WTC11 (cell line): Measurements from ENCODE around the gene ERC1. TPM values are rescaled to one million over a fixed set of nuclear protein-coding genes. Genes with fewer than 3 reads are reported as not detected.

Experiments used
- ATAC-seq: fragments of 200-7000 bp; cut with Tn5 transposase; 2 replicates; pipeline ENCODE4 v1.10.0; 2021; ENCODE audit warnings: mild to moderate bottlenecking, moderate library complexity
- CTCF ChIA-PET: fragments of 300-600 bp; sonication (Branson Sonifier 250); formaldehyde crosslinking; loops from one replicate; lab custom pipeline; 2021; ENCODE audit warnings: antibody characterized with exemption; lab: Charles Lee
- POLR2A ChIA-PET: fragments of 350-600 bp; sonication (Branson Sonifier 250); formaldehyde crosslinking; loops from one replicate; lab custom pipeline; 2021; ENCODE audit warnings: antibody characterized with exemption; lab: Charles Lee
- DNase-seq: peaks from one replicate; pipeline ENCODE4 v3.0.0; 2021; ENCODE audit warnings: low spot score
- H3K27ac Mint-ChIP-seq: 2 replicates; pipeline ENCODE4 v1.8.0; 2021; ENCODE audit warnings: mixed read lengths
- H3K27me3 Mint-ChIP-seq: 2 replicates; pipeline ENCODE4 v1.8.0; 2021; ENCODE audit warnings: low read depth, mild to moderate bottlenecking, moderate library complexity, mixed read lengths
- H3K36me3 Mint-ChIP-seq: 2 replicates; pipeline ENCODE4 v1.8.0; 2021; ENCODE audit warnings: mixed read lengths
- H3K4me1 Mint-ChIP-seq: 2 replicates; pipeline ENCODE4 v1.8.0; 2022; ENCODE audit warnings: mixed read lengths
- H3K4me3 Mint-ChIP-seq: 2 replicates; pipeline ENCODE4 v1.8.0; 2021; ENCODE audit warnings: mild to moderate bottlenecking, moderate library complexity, mixed read lengths
- H3K9me3 Mint-ChIP-seq: 2 replicates; pipeline ENCODE4 v1.8.0; 2021; ENCODE audit warnings: mixed read lengths
- CBFB ChIP-seq: sonication (generic); formaldehyde crosslinking; IDR thresholded peaks from 2 replicates; pipeline ENCODE4 v1.8.1; 2022; ENCODE audit warnings: mild to moderate bottlenecking, low read depth, missing genetic modification reagents
- CREM ChIP-seq: sonication (generic); formaldehyde crosslinking; IDR thresholded peaks from 2 replicates; pipeline ENCODE4 v1.8.1; 2022; ENCODE audit warnings: mild to moderate bottlenecking, missing genetic modification reagents, moderate library complexity
- ELF4 ChIP-seq: sonication (generic); formaldehyde crosslinking; IDR thresholded peaks from 2 replicates; pipeline ENCODE4 v1.8.1; 2022; ENCODE audit warnings: low read depth, mild to moderate bottlenecking, moderate library complexity, missing genetic modification reagents
- ESRRA ChIP-seq: sonication (generic); formaldehyde crosslinking; IDR thresholded peaks from 2 replicates; pipeline ENCODE4 v1.8.1; 2022; ENCODE audit warnings: mild to moderate bottlenecking, missing genetic modification reagents, borderline replicate concordance
- FOXK1 ChIP-seq: sonication (generic); formaldehyde crosslinking; IDR thresholded peaks from 2 replicates; pipeline ENCODE4 v1.8.0; 2022; ENCODE audit warnings: mild to moderate bottlenecking, moderate library complexity, missing genetic modification reagents
- GABPB1 ChIP-seq: sonication (generic); formaldehyde crosslinking; IDR thresholded peaks from 2 replicates; pipeline ENCODE4 v1.8.1; 2023; ENCODE audit warnings: mild to moderate bottlenecking, missing genetic modification reagents
- MLX ChIP-seq: sonication (generic); formaldehyde crosslinking; IDR thresholded peaks from 2 replicates; pipeline ENCODE4 v1.8.1; 2023; ENCODE audit warnings: mild to moderate bottlenecking, missing genetic modification reagents, moderate library complexity
- NFATC4 ChIP-seq: fragments of 250-450 bp; sonication (Bioruptor Pico); IDR thresholded peaks from 2 replicates; pipeline ENCODE4 v1.9.0; 2021; ENCODE audit warnings: mild to moderate bottlenecking
- NR1H2 ChIP-seq: sonication (generic); formaldehyde crosslinking; IDR thresholded peaks from 2 replicates; pipeline ENCODE4 v1.9.0; 2021; ENCODE audit warnings: mild to moderate bottlenecking, moderate library complexity, missing genetic modification reagents
- PRRX2 ChIP-seq: fragments of 250-450 bp; sonication (Bioruptor Pico); IDR thresholded peaks from 2 replicates; pipeline ENCODE4 v1.8.0; 2021; ENCODE audit warnings: mild to moderate bottlenecking
- SMAD4 ChIP-seq: sonication (generic); formaldehyde crosslinking; IDR thresholded peaks from 2 replicates; pipeline ENCODE4 v1.8.0; 2022; ENCODE audit warnings: mild to moderate bottlenecking, missing genetic modification reagents
- ZNF121 ChIP-seq: sonication (generic); formaldehyde crosslinking; IDR thresholded peaks from 2 replicates; pipeline ENCODE4 v1.8.0; 2023; ENCODE audit warnings: missing genetic modification reagents
- ZNF317 ChIP-seq: sonication (generic); formaldehyde crosslinking; IDR thresholded peaks from 2 replicates; pipeline ENCODE4 v1.8.1; 2023; ENCODE audit warnings: low read depth, mild to moderate bottlenecking, moderate library complexity, missing genetic modification reagents, borderline replicate concordance
- ZNF396 ChIP-seq: fragments of 250-450 bp; sonication (Bioruptor Pico); IDR thresholded peaks from 2 replicates; pipeline ENCODE4 v1.8.0; 2021; ENCODE audit warnings: mild to moderate bottlenecking, moderate library complexity, borderline replicate concordance
- ZNF423 ChIP-seq: fragments of 250-450 bp; sonication (Bioruptor Pico); IDR thresholded peaks from 2 replicates; pipeline ENCODE4 v2.1.2; 2022; ENCODE audit warnings: mild to moderate bottlenecking, moderate library complexity
- total RNA-seq: library from RNA; stranded (reverse); gene quantifications from 3 replicates; pipeline ENCODE4 v1.2.3, GENCODE V29; 2021
- TF ChIP-seq, protein P1 (sequence below): sonication (generic); formaldehyde crosslinking; IDR thresholded peaks from 2 replicates; pipeline ENCODE4 v1.8.1; 2023; ENCODE audit warnings: mild to moderate bottlenecking, missing genetic modification reagents, moderate library complexity
- TF ChIP-seq, protein P2 (sequence below): sonication (generic); formaldehyde crosslinking; IDR thresholded peaks from 2 replicates; pipeline ENCODE4 v1.8.1; 2022; ENCODE audit warnings: mild to moderate bottlenecking, missing genetic modification reagents, moderate library complexity, borderline replicate concordance
- TF ChIP-seq, protein P3 (sequence below): sonication (generic); formaldehyde crosslinking; IDR thresholded peaks from 2 replicates; pipeline ENCODE4 v1.8.1; 2022; ENCODE audit warnings: mild to moderate bottlenecking, moderate library complexity, missing genetic modification reagents
- TF ChIP-seq, protein P4 (sequence below): fragments of 250-450 bp; sonication (Bioruptor Pico); IDR thresholded peaks from 2 replicates; pipeline ENCODE4 v1.9.0; 2021; ENCODE audit warnings: moderate library complexity, mild to moderate bottlenecking, inconsistent platforms, borderline replicate concordance
- TF ChIP-seq, protein P5 (sequence below): sonication (generic); formaldehyde crosslinking; conservative IDR thresholded peaks from 2 replicates; pipeline ENCODE4 v1.8.1; 2022; ENCODE audit warnings: mild to moderate bottlenecking, missing genetic modification reagents
- TF ChIP-seq, protein P6 (sequence below): fragments of 250-450 bp; sonication (Bioruptor Pico); IDR thresholded peaks from 2 replicates; pipeline ENCODE4 v1.8.0; 2021; ENCODE audit warnings: mild to moderate bottlenecking
- TF ChIP-seq, protein P7 (sequence below): sonication (generic); formaldehyde crosslinking; IDR thresholded peaks from 2 replicates; pipeline ENCODE4 v1.8.1; 2023; ENCODE audit warnings: mild to moderate bottlenecking, missing genetic modification reagents

Gene ERC1
- total RNA-seq, 1 experiment from 2014 or later: 47.5 TPM

DNA sequence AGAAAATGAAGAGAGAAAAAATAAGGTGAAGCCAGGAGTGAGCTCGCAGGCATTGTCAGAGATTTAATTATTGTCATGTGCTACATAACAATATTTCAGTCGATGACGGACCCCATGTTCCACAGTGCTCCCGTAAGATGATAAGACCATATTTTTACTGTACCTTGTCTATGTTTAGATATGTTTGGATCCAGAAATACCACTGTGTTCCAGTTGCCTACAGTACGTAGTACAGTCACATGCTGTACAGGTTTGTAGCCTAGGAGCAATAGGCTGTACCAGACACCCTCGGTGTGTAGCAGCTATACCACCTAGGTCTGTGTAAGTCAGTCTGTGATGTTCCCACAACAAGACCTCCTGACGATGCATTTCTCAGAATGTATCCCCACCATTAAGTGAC, 465.9 kb downstream of the ERC1 start (continued):
- TF ChIP-seq ZNF396: no peak
- TF ChIP-seq NR1H2: no peak
- no peak for TF ChIP-seq ZNF317 (CRISPR knock-in tag)
- TF ChIP-seq, protein P1, sequence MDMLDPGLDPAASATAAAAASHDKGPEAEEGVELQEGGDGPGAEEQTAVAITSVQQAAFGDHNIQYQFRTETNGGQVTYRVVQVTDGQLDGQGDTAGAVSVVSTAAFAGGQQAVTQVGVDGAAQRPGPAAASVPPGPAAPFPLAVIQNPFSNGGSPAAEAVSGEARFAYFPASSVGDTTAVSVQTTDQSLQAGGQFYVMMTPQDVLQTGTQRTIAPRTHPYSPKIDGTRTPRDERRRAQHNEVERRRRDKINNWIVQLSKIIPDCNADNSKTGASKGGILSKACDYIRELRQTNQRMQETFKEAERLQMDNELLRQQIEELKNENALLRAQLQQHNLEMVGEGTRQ (CRISPR knock-in tag): no peak
- no peak for TF ChIP-seq NFATC4 (CRISPR knock-in tag)

- no peak for ATAC-seq
Observed at GRCh38 chr12:1457901-1458300, 466.9 kb downstream of the ERC1 start.

More at GRCh38 chr12:1457901-1458300, 466.9 kb downstream of the ERC1 start:
- H3K27me3 Mint-ChIP-seq: no peaks in the 10 kb centered on the region
- POLR2A ChIA-PET: no interaction called here
- no peak overlapping the region for H3K4me3 Mint-ChIP-seq
- TF ChIP-seq, protein P2, sequence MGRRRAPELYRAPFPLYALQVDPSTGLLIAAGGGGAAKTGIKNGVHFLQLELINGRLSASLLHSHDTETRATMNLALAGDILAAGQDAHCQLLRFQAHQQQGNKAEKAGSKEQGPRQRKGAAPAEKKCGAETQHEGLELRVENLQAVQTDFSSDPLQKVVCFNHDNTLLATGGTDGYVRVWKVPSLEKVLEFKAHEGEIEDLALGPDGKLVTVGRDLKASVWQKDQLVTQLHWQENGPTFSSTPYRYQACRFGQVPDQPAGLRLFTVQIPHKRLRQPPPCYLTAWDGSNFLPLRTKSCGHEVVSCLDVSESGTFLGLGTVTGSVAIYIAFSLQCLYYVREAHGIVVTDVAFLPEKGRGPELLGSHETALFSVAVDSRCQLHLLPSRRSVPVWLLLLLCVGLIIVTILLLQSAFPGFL: no peak
- TF ChIP-seq ZNF317 (CRISPR knock-in tag) (no peak), MLX (CRISPR knock-in tag) (no peak), ESRRA (CRISPR knock-in tag) (no peak), ELF4 (CRISPR knock-in tag) (no peak), SMAD4 (CRISPR knock-in tag) (no peak), CREM (CRISPR knock-in tag) (no peak), ZNF423 (no peak), ZNF121 (CRISPR knock-in tag) (no peak), CBFB (CRISPR knock-in tag) (no peak), PRRX2 (CRISPR knock-in tag) (no peak), FOXK1 (no peak), GABPB1 (CRISPR knock-in tag) (no peak)
- TF ChIP-seq, protein P3, sequence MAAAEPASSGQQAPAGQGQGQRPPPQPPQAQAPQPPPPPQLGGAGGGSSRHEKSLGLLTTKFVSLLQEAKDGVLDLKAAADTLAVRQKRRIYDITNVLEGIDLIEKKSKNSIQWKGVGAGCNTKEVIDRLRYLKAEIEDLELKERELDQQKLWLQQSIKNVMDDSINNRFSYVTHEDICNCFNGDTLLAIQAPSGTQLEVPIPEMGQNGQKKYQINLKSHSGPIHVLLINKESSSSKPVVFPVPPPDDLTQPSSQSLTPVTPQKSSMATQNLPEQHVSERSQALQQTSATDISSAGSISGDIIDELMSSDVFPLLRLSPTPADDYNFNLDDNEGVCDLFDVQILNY (CRISPR knock-in tag): no peak
- TF ChIP-seq, protein P4, sequence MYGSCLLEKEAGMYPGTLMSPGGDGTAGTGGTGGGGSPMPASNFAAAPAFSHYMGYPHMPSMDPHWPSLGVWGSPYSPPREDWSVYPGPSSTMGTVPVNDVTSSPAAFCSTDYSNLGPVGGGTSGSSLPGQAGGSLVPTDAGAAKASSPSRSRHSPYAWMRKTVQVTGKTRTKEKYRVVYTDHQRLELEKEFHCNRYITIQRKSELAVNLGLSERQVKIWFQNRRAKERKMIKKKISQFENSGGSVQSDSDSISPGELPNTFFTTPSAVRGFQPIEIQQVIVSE: no peak
- TF ChIP-seq, protein P5, sequence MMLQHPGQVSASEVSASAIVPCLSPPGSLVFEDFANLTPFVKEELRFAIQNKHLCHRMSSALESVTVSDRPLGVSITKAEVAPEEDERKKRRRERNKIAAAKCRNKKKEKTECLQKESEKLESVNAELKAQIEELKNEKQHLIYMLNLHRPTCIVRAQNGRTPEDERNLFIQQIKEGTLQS (CRISPR knock-in tag): no peak
- TF ChIP-seq, protein P6, sequence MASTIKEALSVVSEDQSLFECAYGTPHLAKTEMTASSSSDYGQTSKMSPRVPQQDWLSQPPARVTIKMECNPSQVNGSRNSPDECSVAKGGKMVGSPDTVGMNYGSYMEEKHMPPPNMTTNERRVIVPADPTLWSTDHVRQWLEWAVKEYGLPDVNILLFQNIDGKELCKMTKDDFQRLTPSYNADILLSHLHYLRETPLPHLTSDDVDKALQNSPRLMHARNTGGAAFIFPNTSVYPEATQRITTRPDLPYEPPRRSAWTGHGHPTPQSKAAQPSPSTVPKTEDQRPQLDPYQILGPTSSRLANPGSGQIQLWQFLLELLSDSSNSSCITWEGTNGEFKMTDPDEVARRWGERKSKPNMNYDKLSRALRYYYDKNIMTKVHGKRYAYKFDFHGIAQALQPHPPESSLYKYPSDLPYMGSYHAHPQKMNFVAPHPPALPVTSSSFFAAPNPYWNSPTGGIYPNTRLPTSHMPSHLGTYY (CRISPR knock-in tag): no peak
- TF ChIP-seq, protein P7, sequence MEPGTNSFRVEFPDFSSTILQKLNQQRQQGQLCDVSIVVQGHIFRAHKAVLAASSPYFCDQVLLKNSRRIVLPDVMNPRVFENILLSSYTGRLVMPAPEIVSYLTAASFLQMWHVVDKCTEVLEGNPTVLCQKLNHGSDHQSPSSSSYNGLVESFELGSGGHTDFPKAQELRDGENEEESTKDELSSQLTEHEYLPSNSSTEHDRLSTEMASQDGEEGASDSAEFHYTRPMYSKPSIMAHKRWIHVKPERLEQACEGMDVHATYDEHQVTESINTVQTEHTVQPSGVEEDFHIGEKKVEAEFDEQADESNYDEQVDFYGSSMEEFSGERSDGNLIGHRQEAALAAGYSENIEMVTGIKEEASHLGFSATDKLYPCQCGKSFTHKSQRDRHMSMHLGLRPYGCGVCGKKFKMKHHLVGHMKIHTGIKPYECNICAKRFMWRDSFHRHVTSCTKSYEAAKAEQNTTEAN (CRISPR knock-in tag): no peak
- no peak overlapping the region for H3K27ac Mint-ChIP-seq
- DNase-seq: no peak
- H3K4me1 Mint-ChIP-seq: peaks cover 4% of the 10 kb centered on the region
- peaks cover 3% of the 10 kb centered on the region for H3K36me3 Mint-ChIP-seq
- CTCF ChIA-PET: interaction anchor here (1.6 kb wide), 1 partner anchor 340 kb away, joined by 4 read pairs; no protein-coding TSS in a partner anchor
- H3K9me3 Mint-ChIP-seq: peaks cover 22% of the 10 kb centered on the region
